Sigmoid colon (tissue), 4 donors: Measurements from ENCODE around the gene CAPNS1.
"Not testable (repeated sequence)": the region's sequence is repeated elsewhere in the genome, so short reads cannot be mapped to it uniquely, and the experiment has no call there.

Experiments
- EP300 ChIP-seq, 4 donors: sonication (generic); formaldehyde crosslinking; IDR thresholded peaks; one replicate each; pipeline ENCODE4 v1.6.1; 2017; ENCODE audit warnings: antibody characterized with exemption in 4 of 4
- POLR2A ChIP-seq, 2 donors: fragments of 450-650 bp; IDR thresholded peaks; one replicate each; pipeline ENCODE4 v1.6.1; 2016; ENCODE audit warnings: antibody characterized with exemption in 2 of 2, mild to moderate bottlenecking in 2 of 2, moderate library complexity in 2 of 2
- POLR2AphosphoS5 ChIP-seq, 4 donors: sonication (generic); formaldehyde crosslinking; IDR thresholded peaks; one replicate each; pipeline ENCODE4 v1.6.1; 2017; ENCODE audit warnings: antibody characterized with exemption in 4 of 4
- TF ChIP-seq, protein P1 (sequence below), 4 experiments: fragments of 450-650 bp in 3 of 4; fragments of 200-600 bp in 1 of 4; IDR thresholded peaks; one replicate each; pipeline ENCODE4 v1.5.1; 2016 to 2019; ENCODE audit warnings: antibody characterized with exemption in 4 of 4, mild to moderate bottlenecking in 3 of 4, moderate library complexity in 2 of 4

- TF ChIP-seq, protein P1, sequence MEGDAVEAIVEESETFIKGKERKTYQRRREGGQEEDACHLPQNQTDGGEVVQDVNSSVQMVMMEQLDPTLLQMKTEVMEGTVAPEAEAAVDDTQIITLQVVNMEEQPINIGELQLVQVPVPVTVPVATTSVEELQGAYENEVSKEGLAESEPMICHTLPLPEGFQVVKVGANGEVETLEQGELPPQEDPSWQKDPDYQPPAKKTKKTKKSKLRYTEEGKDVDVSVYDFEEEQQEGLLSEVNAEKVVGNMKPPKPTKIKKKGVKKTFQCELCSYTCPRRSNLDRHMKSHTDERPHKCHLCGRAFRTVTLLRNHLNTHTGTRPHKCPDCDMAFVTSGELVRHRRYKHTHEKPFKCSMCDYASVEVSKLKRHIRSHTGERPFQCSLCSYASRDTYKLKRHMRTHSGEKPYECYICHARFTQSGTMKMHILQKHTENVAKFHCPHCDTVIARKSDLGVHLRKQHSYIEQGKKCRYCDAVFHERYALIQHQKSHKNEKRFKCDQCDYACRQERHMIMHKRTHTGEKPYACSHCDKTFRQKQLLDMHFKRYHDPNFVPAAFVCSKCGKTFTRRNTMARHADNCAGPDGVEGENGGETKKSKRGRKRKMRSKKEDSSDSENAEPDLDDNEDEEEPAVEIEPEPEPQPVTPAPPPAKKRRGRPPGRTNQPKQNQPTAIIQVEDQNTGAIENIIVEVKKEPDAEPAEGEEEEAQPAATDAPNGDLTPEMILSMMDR (IDR thresholded peaks at IDR 0.05), result not testable (repeated sequence)
- TF ChIP-seq POLR2A, EP300, POLR2AphosphoS5 (IDR thresholded peaks at IDR 0.05): not testable (repeated sequence)
Observed at GRCh38 chr19:36179077-36179476, 39.2 kb downstream of the CAPNS1 start.
